Suppressor macrophage treated with lipopolysaccharide for 4 hours (primary cell): ENCODE data around the gene MXRA8.
"Not testable (repeated sequence)": the region's sequence is repeated elsewhere in the genome, so short reads cannot be mapped to it uniquely, and the experiment has no call there.

ENCODE experiments used
- DNase-seq: peaks from one replicate; pipeline ENCODE4 v3.0.0-alpha.2; 2020

MXRA8 gene

DNA sequence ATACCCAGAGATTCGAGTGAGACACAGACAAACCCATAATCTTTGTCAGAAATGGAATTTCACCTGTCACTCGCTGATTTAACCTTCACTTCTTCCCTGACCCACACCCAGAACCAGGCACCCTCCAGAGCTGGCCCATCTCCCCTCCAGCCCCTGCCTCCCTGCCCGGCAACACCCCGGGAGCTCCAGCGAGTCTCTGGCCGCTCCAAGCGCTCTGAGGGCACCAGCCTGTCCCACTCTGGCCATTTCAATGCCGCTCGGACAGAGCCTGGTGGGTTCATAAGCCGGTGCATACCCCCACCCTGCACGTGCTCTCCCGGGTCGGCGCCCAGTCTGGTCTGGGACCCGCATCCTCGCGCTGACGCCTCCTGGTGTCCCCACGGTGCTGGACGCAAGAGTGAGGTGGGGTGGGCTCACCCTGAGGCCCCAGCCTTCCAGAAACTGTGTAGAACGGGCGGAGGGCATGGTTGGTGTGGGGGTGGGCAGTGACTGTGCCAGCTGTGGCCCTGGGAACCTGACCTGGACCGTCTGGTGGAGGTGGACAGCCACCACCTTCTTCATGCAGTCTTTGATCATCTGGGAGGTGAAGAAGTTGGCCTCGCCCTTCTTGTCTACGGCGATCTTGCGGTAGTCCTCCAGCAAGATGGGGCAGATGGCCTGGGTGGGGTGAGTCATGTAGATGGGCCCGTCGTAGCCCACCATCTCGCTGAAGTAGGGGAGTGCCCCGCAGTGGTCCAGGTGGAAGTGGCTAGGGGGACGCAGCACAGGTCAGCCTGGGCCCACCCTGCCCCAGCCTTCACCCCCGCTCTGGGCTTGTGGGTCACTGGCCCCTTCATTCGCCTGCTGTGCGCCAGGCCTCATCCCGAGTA, 39.3 kb downstream of the MXRA8 start:
- DNase-seq = no peak

DNA sequence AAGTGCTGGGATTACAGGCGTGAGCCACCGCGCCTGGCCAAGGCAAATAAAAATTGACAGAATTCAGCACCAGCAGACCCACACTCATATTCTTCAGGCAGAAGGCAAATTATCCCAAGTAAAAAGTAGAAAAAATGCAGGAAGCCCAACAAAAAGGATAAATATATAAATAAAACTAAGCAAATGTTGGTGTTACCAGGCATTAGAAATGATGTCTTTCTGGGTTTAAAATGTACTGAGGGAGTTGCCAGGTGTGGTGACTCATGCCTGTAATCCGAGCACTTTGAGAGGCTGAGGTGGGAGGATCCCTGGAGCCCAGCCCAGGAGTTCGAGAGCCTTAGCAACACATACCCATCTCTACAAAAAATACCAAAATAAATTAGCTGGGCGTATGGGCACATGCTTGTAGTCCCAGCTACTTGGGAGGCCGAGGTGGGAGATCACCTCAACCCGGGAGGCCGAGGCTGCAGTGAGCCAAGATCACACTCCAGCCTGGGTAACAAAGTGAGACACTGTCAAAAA, 40.2 kb downstream of the MXRA8 start:
- DNase-seq = no peak

DNA sequence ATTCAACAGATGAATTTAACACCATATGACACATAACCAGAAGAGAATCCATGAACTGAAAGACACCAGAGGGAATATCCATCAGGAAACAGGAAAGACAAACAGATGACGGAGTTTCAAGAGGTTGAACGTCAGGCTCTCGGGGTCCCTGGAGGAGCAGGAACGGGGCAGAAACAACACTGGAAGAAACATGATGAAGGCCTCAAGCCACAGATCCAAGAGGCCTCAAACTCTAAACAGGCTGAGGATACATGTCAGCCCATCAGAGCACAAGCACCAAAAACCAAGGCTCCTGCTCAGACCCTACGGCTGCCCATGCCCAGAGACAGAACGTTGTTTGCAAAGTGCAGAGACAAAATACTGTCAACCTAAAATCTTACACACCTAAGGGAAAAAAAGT, 40.9 kb downstream of the MXRA8 start:
- DNase-seq = no peak

DNA sequence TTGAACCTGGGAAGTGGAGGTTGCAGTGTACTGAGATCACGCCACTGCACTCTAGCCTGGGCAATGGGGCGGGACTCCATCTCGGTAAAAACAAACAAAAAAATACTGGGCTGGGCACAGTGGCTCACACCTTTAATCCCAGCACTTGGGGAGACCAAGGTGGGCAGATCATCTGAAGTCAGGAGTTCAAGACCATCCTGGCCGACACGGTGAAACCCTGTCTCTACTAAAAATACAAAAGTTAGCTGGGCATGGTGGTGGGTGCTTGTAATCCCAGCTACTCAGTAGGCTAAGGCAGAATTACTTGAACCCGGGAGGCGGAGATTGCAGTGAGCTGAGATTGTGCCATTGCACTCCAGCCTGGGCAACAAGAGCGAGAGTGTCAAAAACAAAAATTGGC, 42.2 kb downstream of the MXRA8 start:
- DNase-seq = not testable (repeated sequence)

DNA sequence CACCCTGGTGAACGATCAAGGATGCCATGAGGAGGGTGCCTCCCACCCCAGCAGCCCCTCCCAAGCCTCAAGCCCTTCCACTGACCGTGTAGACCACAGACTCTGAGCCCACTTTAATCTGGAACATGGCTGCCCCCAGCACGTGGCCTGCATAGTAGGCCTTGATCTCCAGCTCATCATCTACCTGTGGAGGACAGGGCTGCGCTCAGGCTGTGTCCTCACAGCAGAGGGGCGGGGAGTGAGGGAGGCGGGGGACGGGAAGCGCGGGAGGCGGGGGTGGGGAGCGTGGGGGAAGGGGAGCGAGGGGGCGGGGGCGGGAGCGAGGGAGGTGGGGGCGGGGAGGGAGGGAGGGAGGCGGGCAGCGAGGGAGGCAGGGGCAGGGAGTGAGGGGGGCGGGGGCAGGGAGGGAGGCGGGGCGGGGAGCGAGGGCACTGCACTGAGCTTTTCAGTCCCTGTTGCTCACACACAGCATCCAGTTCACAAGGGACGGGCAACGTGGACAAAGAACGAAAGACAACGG, 42.9 kb downstream of the MXRA8 start:
- DNase-seq = no peak

DNA sequence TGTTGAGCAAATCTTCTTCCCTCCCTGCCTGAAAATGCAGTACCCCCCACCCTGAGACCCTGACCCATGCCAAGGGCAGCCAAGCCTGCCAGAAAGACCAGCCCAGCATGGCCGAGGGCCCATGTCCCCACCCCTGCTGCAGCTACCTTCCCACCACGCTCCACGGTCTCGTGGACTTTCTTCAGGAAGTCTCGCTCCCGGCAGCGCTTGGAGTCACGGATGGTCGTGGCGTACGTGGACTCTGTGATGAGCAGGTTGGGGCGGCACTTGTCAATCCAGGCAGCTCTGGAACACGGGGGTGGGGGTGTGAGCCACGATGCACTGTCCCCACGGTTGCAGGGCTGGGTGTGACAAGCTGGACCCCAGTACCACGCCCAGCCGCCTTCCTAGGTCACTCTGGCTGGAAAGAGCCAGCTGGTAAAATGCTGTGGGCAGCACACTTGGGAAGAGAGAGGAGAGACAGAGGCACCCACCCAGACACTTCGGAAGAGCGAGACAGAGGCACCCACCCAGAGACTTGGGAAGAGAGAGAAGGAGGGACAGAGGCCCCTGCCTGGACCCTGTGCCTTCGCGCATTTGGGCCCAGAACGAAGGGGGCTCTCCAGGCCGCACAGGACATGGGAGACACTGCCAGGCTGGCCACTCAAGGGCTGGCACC, 43.5 kb downstream of the MXRA8 start:
- DNase-seq = no peak

DNA sequence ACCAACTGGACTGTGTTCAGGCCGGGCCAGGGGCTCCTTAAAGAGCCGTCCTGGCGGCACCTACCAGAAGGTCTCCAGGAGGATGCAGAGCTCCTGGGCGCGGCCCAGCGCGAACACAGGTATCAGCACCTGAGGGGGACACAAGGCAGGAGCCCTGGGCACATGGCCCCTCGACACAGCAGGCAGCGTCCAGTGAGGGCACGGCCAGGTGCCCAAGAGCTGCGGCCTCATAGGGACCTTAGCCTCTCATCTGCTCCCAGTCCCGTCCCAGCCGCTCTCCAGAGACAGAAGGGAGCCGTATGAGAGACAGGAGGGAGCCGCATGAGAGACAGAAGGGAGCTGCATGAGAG, 44.1 kb downstream of the MXRA8 start:
- no peak for DNase-seq

DNA sequence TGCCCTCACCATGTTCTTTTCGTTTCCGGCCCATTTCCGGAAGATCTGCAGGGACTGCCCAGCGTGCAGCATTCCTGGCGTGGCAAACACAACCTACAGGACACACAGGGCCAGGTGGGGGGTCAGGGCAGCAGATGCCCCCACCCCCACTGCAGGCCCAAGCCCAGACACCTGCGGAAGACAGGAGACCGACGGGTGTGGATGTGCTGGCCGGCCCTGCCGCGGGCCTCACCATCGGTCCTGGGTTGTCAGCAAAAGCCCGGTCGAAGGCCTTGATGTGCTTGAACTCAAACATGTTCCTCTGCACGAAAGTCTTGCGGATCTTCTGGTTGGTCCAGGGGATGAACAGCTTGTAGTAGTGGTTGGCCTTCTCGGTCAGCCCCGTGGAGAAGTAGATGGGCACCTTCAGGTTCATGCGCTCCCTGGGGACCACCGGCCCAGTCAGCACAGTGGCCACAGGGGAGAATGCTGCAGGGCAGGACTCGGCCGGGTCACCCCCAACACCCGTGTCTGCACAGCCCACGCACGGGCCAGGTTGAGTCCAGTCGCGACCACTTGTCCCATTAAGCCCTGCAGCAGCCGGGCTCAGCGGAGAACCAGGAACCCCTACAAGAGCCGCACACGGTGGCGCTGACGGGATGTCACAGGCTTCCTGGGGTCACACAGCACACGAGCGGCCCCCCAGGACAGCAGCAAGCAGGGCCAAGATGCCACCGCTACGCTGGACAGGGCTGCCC, 44.7 kb downstream of the MXRA8 start:
- no peak for DNase-seq

DNA sequence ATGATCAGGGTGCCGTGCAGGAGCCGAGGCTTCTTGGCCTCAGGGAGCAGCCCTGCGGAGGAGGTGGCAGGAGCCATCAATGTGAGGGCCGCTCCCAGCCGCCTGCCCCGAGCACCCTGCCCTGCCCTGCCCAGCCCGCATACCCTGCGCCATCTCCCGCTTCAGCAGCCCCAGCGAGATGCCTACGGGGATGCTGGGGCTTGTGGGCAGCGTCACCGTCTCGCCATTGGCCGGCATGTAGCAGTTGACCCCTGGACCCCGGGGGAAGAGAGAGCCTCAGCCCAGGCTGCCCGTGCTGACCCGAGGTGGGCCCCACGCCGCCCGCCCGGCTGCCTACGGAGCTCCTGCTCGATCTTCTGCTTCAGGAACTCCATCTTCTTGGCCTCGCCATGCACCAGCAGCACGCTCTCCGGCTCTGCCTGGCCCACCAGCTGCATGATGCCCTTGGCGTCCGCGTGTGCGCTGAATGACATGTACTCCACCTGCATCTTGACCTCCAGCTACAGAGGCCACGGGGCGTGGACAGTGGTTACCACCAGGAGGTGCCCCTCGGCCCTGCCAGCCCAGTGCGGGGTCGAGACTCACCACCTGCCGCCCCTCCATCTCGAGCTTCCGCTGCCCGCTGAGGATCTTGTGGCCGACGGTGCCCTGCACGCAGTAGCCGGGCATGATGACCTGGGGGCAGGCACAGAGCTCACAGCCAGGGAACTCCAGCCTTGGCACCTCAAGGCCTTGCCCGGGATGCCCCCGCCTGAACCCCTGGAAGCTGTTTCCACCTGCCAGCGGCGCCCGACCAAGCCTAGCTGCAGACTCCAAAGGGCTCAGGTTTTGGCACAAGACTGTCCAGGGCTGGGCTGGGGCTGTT, 45.7 kb downstream of the MXRA8 start:
- DNase-seq = no peak

DNA sequence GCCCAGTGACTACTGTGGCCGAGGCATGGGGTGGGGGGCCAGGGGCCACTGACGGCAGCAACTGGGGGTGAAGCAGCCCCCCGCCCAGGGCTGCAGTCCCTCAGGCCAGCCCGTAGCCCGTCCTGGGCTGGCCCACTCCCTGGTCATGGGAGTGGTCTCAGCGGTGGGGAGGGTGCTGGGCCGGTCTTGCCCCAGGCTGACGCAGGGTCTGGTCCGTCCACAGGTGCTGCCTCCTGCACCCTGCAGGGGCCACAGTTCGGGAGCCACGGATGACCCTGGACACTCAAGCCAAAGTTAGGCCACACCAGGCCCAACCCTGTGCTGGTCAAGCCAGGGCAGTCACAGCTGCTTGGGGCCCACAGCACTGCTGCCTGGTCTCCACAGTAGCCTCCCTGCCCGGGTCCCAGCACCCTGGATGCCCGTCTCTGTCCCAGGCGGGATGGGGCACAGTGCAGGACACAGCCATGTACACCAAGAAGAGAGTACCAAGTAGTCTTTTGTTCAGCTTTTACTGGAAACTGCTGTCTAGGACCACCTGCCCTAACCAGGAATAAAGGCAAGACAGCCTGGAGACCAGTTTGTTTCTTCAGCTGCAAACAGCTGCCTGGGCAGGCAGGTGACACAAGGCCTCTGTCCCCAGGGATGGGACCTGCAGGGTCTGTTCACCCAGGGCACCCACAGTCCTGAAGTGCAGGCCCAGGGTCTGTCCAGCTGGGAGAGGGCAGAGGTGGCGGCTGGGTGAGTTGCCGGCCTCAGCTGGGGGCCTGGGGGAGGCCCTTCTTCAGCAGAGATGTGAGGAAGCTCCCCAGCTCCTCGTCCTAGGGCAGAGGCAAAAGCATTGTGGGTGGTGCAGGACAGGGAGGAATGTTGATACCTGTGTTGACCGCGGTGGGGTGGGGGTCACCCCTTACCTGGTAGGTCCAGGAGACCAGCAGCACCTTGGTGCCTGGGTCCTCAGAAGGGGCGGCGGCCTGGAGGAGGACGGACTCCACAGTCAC, 46.9 kb downstream of the MXRA8 start:
- DNase-seq = no peak

DNA sequence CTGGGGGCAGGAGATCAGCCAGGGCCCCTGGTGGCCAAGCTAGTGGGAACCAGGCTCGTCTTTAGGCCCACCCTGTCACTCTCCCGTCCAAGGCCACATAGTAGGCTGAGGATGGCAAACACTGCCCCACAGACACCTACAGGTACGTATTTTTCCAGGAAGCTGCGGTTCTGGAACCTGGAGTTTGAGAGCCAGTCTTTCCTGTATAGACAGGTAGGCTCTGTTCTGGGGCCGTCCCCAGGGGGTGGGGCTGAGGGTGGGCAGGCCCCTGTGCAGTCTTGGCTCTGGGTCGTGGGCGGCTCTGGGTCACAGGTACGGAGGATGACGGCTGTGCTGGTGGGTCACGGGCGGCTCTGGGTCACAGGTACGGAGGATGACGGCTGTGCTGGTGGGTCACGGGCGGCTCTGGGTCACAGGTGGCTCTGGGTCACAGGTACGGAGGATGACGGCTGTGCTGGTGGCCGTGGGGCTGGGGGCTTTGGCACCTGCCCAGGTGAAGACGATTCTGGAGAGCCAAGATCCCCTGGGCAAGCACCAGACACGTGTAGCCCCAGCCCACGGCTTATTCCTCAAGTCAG, 47.8 kb downstream of the MXRA8 start:
- DNase-seq = no peak

DNA sequence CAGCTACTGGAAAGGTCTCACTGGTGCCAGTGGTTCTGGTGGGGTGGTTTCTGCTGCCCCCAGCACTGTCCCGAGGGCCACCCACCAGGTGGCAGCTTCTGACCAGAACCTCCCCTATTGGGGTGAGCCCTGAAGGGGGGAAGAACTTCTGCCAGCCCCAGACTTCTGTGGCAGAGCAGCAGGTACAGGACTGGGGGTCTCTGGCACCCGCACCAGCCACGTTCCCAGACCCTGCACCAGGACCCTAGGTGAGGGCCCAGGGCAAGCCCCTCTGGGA, 48.3 kb downstream of the MXRA8 start:
- no peak for DNase-seq

DNA sequence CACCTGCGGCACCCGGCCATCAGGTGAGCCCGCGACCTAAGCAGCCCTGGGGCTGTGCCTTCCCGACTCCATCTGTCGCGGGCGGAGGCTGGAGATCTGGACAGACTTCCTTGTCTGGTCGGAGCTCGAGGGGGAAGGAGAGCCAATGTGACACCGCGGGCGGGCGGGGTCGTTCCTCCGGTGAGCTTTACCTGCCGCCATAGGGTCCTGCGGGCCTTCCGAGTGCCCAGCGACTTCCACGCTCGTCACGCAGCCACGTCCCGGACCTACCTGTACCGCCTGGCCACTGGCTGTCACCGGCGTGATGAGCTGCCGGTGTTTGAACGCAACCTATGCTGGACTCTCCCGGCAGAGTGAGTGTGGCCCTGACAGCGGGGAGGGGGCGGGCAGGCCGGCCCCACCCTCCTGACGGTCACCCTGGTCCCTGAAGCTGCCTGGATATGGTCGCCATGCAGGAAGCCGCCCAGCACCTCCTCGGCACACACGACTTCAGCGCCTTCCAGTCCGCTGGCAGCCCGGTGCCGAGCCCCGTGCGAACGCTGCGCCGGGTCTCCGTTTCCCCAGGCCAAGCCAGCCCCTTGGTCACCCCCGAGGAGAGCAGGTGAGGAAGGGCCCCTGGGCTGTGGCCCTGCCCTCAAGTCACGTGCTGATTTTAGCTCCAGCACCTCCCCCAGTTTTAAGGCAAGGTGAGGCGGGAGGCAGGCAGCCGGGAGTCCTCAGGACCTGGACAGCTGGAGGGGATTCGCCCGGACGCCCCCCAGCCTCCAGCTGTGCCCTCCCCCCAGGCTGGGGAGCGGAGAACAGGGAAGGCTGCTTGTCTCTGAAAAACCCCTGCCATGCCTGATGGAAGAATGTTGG, 48.9 kb downstream of the MXRA8 start:
- DNase-seq = no peak

DNA sequence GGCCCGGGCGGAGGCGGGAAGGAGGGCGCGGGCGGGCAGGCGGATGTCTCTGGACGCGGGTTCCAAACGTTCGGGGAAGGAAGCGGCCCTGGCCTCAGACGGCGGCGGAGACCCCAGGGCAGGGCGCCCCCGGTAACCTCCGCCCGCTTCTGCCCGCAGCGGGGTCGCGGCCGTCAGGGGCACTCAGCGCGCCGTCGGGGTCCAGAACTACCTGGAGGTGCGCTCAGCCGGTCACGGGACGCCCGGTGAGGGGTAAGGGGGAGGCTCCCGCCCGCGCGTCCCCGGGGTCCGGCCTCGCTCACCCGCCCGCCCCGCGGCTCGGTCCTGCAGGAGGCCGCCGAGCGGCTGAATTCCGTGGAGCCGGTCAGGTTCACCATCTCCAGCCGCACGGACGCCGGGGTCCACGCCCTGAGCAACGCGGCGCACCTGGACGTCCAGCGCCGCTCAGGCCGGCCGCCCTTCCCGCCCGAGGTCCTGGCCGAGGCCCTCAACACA, 49.6 kb downstream of the MXRA8 start:
- no peak for DNase-seq

DNA sequence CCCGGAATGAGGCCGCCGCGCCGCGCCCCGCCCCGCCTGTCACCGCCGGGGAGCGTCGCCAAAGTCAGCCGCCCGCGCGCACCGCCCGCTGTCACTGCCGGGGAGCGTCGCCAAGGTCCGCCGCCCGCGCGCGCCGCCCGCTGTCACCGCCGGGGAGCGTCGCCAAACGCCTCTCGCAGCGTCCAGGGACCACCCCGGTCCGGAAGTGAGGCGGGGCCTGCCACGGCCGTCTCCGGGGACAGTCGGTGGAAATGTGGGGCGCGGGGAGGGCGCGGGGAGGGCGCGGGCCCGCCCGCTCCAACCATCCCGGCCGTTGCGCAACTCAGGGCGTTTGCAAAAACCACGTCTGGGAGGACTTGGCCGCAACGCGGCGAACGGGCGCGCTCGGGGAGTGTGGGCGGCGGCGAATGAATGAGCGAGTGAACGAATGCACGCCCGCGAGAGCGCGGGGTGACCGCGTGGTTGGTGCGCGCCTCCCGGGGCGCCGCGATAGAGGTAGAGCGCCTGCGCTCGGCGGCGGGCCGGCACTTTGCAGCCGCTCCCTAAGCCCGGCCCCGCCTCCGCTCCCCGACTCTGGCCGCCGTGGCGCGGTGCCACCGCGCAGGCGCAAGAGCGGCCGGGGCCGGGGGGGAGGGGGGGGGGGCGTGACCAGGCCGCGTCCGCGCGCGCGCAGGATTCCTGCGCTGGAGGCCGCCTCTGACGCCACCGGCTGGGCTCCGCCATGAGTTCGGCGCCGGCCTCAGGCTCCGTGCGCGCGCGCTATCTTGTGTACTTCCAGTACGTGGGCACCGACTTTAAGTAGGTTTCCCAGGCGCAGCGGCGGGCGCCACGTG, 50.2 kb downstream of the MXRA8 start, which contains the start of the genes ACAP3 and PUSL1:
Gene ACAP3, minus strand, starts transcription at position 8 of the 833 bp plus-strand sequence. CDS start 115 bp downstream, outside the sequence.
Gene PUSL1, plus strand, starts transcription at position 675 of the 833 bp plus-strand sequence. Its CDS starts 47 bp downstream, at position 722.
- peak; percentile 96 for DNase-seq

DNA sequence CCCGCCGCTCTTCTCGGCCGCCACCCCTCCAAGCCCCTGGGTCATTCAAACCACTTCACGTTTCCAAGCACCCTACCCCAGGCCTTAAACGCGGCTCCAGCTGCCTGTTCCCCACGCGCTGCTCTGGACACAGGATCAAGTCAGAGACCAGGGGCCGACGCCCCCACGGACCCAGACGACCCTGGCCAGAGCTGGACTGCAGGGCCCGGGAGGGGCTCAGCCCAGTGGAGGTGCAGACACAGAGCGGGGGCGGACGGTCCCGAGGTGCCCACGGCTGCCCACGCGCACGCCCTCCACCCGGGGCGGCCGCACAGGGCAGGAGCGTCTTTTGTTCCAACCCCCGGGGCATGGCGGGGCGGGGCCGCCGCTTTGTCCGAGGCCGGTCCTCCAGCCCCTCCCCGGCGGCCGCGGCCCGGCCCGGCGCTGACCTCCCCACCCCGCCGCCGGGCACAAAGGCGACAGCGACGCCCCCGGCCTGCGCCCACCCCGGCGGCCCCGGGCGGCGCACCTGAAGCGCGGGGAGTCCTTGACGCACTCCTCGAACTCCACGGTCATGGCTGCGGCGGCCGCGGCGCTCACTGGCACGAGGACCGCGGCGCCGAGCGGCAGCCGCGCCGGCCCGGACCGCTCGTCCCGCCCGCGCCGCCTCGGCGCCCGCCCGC, 51.0 kb downstream of the MXRA8 start:
- DNase-seq = peak; percentile 17

DNA sequence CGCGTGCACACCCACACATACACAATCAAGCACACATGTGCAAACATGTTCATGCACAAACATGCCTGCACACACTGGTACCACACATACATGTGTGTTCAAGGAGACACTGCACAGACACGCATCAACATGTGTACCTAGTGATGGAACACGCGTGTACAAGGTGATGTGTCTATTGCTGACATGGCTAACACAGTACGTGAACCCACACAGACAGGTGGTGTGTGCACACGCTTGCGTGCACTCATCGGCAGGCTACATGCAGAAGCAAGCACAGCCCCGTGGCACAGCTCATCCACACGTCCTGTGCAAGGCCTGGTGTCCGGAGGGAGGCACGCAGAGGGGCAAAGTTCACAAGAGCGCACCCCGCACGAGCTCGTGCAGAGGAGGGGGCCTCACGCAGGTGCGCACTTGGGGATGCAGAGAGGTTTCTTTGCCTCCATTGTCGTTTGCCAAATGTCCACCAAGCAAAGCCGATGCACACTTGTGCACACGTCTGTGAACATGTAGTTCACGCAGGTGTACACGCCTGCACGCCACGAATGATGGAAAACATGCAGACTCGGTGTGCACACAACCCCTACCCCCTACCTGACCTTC, 51.6 kb downstream of the MXRA8 start:
- DNase-seq = peak; percentile 6
